ENCODE measurements around the gene GIT2. TPM values are rescaled to one million over a fixed set of nuclear protein-coding genes. Genes with fewer than 3 reads are reported as not detected.
"Not testable (repeated sequence)": the region's sequence is repeated elsewhere in the genome, so short reads cannot be mapped to it uniquely, and the experiment has no call there.

The GIT2 gene
- total RNA-seq, 3 donors from 2014 or later, result 41.3 to 53.1 (median 42.6) TPM

GRCh38 chr12:109934026-109934425, 62.1 kb downstream of the GIT2 start:
- DNase-seq (ENCODE audit: low spot score in 2 of 2), result no peak
- no peaks in the 10 kb centered on the region for H3K36me3 ChIP-seq
- H3K4me3 ChIP-seq, result no peak overlapping the region
- no peaks in the 10 kb centered on the region for H3K27me3 ChIP-seq
- H3K9me3 ChIP-seq, result no peaks in the 10 kb centered on the region
- no peak overlapping the region for H3K27ac ChIP-seq
- intact Hi-C loops (cut with DNase I; ENCODE audit: low total_unique reads), result no loop called here
- no peaks in the 10 kb centered on the region for H3K4me1 ChIP-seq
- TF ChIP-seq POLR2A (IDR thresholded peaks at IDR 0.05) (no peak), CTCF (IDR thresholded peaks at IDR 0.05) (no peak), POLR2AphosphoS5 (IDR thresholded peaks at IDR 0.05) (no peak)

- no peak overlapping the region for H3K4me3 ChIP-seq
- no peak for DNase-seq (ENCODE audit: low spot score in 2 of 2)
- no peaks in the 10 kb centered on the region for H3K4me1 ChIP-seq
- no peak for TF ChIP-seq POLR2AphosphoS5 (IDR thresholded peaks at IDR 0.05)
- no peak for TF ChIP-seq POLR2A (IDR thresholded peaks at IDR 0.05)
- no peak for TF ChIP-seq CTCF (IDR thresholded peaks at IDR 0.05)
- H3K36me3 ChIP-seq, result no peaks in the 10 kb centered on the region
- no peak overlapping the region for H3K27ac ChIP-seq
- no peaks in the 10 kb centered on the region for H3K9me3 ChIP-seq
- H3K27me3 ChIP-seq, result no peaks in the 10 kb centered on the region
- intact Hi-C loops (cut with DNase I; ENCODE audit: low total_unique reads), result no loop called here
Measured at GRCh38 chr12:109932878-109933503, 63.2 kb downstream of the GIT2 start.

- TF ChIP-seq POLR2A (IDR thresholded peaks at IDR 0.05), result no peak
- no peak for TF ChIP-seq POLR2AphosphoS5 (IDR thresholded peaks at IDR 0.05)
- no peak for TF ChIP-seq CTCF (IDR thresholded peaks at IDR 0.05)
- H3K9me3 ChIP-seq, result no peaks in the 10 kb centered on the region
- intact Hi-C loops (cut with DNase I; ENCODE audit: low total_unique reads), result no loop called here
- DNase-seq (ENCODE audit: low spot score in 2 of 2), result no peak
- H3K4me1 ChIP-seq, result no peaks in the 10 kb centered on the region
- no peak overlapping the region for H3K4me3 ChIP-seq
- no peaks in the 10 kb centered on the region for H3K36me3 ChIP-seq
- no peak overlapping the region for H3K27ac ChIP-seq
- H3K27me3 ChIP-seq, result no peaks in the 10 kb centered on the region
Measured at GRCh38 chr12:109931143-109931542, 65.0 kb downstream of the GIT2 start.

GRCh38 chr12:109930028-109930800, 66.0 kb downstream of the GIT2 start:
- Histone ChIP-seq H3K4me1 (no peaks in the 10 kb centered on the region), H3K4me3 (no peak overlapping the region), H3K27ac (no peak overlapping the region), H3K27me3 (no peaks in the 10 kb centered on the region), H3K9me3 (no peaks in the 10 kb centered on the region), H3K36me3 (no peaks in the 10 kb centered on the region)
- intact Hi-C loops (cut with DNase I; ENCODE audit: low total_unique reads), result no loop called here
- no peak for TF ChIP-seq POLR2AphosphoS5 (IDR thresholded peaks at IDR 0.05)
- TF ChIP-seq POLR2A (IDR thresholded peaks at IDR 0.05), result no peak
- no peak for TF ChIP-seq CTCF (IDR thresholded peaks at IDR 0.05)
- no peak for DNase-seq (ENCODE audit: low spot score in 2 of 2)

GRCh38 chr12:109929326-109929725, 66.8 kb downstream of the GIT2 start:
- H3K4me3 ChIP-seq; intact Hi-C loops (cut with DNase I; ENCODE audit: low total_unique reads); H3K9me3 ChIP-seq; DNase-seq (ENCODE audit: low spot score in 2 of 2); H3K36me3 ChIP-seq; H3K27ac ChIP-seq; H3K27me3 ChIP-seq; H3K4me1 ChIP-seq: not testable (repeated sequence)

All from breast epithelium (tissue), 4 donors.